Loucy (cell line): ENCODE measurements around the gene SEMA6D.

Source experiments
- H2AFZ ChIP-seq: fragments of 200-600 bp; sonication (generic); 2 replicates; pipeline ENCODE4 v1.6.0; 2016; ENCODE audit warnings: antibody characterized with exemption, mild to moderate bottlenecking, low read length, moderate library complexity
- H3F3A ChIP-seq: fragments of 200-600 bp; 2 replicates; pipeline ENCODE4 v1.6.0; 2016; ENCODE audit warnings: antibody characterized with exemption, low read depth, mild to moderate bottlenecking
- H3K27me3 ChIP-seq: fragments of 200-600 bp; sonication (generic); 2 replicates; pipeline ENCODE4 v1.6.1; 2014; ENCODE audit warnings: low read length, mild to moderate bottlenecking; ENCODE audit not compliant: insufficient read depth, poor library complexity, severe bottlenecking
- H3K36me3 ChIP-seq: fragments of 200-600 bp; sonication (generic); 2 replicates; pipeline ENCODE4 v1.6.1; 2016; ENCODE audit warnings: low read length; ENCODE audit not compliant: insufficient read depth
- H3K4me1 ChIP-seq: fragments of 200-600 bp; sonication (generic); 2 replicates; pipeline ENCODE4 v1.5.1; 2014; ENCODE audit warnings: low read length, mild to moderate bottlenecking; ENCODE audit not compliant: insufficient read depth, poor library complexity, severe bottlenecking
- H3K4me2 ChIP-seq: fragments of 200-600 bp; sonication (generic); 2 replicates; pipeline ENCODE4 v1.6.0; 2014; ENCODE audit warnings: antibody characterized with exemption, low read length, low read depth, mild to moderate bottlenecking; ENCODE audit not compliant: poor library complexity, severe bottlenecking
- H3K4me3 ChIP-seq: fragments of 200-600 bp; sonication (generic); 2 replicates; pipeline ENCODE4 v1.5.1; 2014; ENCODE audit warnings: low read length, mild to moderate bottlenecking, mixed read lengths; ENCODE audit not compliant: poor library complexity, severe bottlenecking
- H3K79me2 ChIP-seq: fragments of 200-600 bp; sonication (generic); 2 replicates; pipeline ENCODE4 v1.6.1; 2014; ENCODE audit warnings: low read length; ENCODE audit not compliant: insufficient read depth
- H3K9ac ChIP-seq: fragments of 200-600 bp; sonication (generic); 2 replicates; pipeline ENCODE4 v1.6.0; 2014; ENCODE audit warnings: mild to moderate bottlenecking, low read depth, low read length, moderate library complexity; ENCODE audit not compliant: poor library complexity, severe bottlenecking
- H3K9me2 ChIP-seq: fragments of 200-600 bp; sonication (generic); replicated peaks from 2 replicates; pipeline ENCODE4 v1.6.1; 2016; ENCODE audit warnings: low read depth, low read length, mixed read lengths
- H3K9me3 ChIP-seq: fragments of 200-600 bp; sonication (generic); 2 replicates; pipeline ENCODE4 v1.6.1; 2014; ENCODE audit warnings: mild to moderate bottlenecking, antibody characterized with exemption, low read length, low read depth; ENCODE audit not compliant: insufficient read depth
- H4K20me1 ChIP-seq: fragments of 200-600 bp; sonication (generic); 2 replicates; pipeline ENCODE4 v1.6.0; 2014; ENCODE audit warnings: antibody characterized with exemption, low read length, mild to moderate bottlenecking; ENCODE audit not compliant: insufficient read depth, poor library complexity, severe bottlenecking
- EZH2phosphoT487 ChIP-seq: fragments of 200-600 bp; IDR thresholded peaks from 2 replicates; pipeline ENCODE4 v1.6.1; 2018; ENCODE audit warnings: antibody characterized with exemption, mild to moderate bottlenecking, moderate library complexity, borderline replicate concordance
- TF ChIP-seq, protein P1 (sequence below): fragments of 200-600 bp; sonication (generic); conservative IDR thresholded peaks from 2 replicates; pipeline ENCODE4 v1.5.1; 2014; ENCODE audit warnings: mild to moderate bottlenecking, antibody characterized with exemption, low read length

The SEMA6D gene

DNA sequence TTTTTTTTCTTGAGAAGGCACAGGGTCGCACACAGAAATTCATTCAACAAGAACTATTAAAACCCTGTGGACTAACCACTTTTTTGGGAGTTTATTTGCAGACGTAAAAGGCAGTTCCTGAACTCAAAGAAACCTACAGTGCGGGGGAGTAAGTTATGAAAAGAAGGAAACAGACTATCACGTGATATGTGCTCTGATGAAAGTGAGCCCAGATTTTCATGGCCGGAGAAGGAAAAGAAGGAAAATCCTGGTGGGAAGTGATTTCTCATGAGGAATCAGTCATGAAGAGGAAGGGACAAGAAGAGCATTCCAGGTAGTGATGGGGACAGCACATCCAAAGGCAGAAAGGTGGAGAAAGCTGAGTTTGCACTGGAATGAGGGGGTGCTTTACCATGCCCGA is 26.1 kb downstream of the SEMA6D start:
- H2AFZ ChIP-seq = no peak overlapping the region
- H4K20me1 ChIP-seq = no peaks in the 10 kb centered on the region

DNA sequence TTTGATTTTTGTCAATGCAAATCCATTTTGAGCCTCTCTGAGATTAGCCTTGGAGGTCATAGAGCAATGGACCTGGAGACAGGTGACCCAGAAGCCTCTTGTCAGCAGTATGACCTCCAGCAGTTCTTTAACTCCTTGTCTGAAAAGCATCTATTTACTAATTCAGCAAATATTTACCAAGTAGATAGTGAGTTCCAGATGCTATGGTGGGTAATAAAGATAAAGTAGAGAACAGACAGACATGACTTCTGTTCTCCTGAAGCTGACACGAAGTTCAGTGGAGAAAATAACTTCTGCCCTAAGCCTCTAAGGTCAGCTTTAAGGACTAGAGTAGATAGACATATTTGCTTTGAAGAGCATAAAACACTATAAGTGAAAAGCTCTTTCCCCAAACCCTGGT is 26.6 kb downstream of the SEMA6D start:
- no peak overlapping the region for H3K4me2 ChIP-seq
- no peaks in the 10 kb centered on the region for H3K36me3 ChIP-seq
- no peaks in the 10 kb centered on the region for H3F3A ChIP-seq
- no peak overlapping the region for H3K4me3 ChIP-seq
- H3K27me3 ChIP-seq = no peaks in the 10 kb centered on the region
- H3K9ac ChIP-seq = no peak overlapping the region
- H3K79me2 ChIP-seq = no peaks in the 10 kb centered on the region
- no peak overlapping the region for H2AFZ ChIP-seq
- H3K4me1 ChIP-seq = no peaks in the 10 kb centered on the region
- H3K9me3 ChIP-seq = no peaks in the 10 kb centered on the region; the same call in 1 of the 2 replicates
- TF ChIP-seq EZH2phosphoT487 = no peak
- H4K20me1 ChIP-seq = no peaks in the 10 kb centered on the region
- no peaks in the 10 kb centered on the region for H3K9me2 ChIP-seq

More for the DNA sequence above, 26.1 kb downstream of the SEMA6D start:
- no peaks in the 10 kb centered on the region for H3K9me2 ChIP-seq
- H3K9me3 ChIP-seq = no peaks in the 10 kb centered on the region; the same call in 1 of the 2 replicates
- H3K4me1 ChIP-seq = no peaks in the 10 kb centered on the region
- no peak overlapping the region for H3K4me2 ChIP-seq
- H3K9ac ChIP-seq = no peak overlapping the region
- H3K4me3 ChIP-seq = no peak overlapping the region
- no peaks in the 10 kb centered on the region for H3K79me2 ChIP-seq
- H3F3A ChIP-seq = no peaks in the 10 kb centered on the region
- TF ChIP-seq, protein P1, sequence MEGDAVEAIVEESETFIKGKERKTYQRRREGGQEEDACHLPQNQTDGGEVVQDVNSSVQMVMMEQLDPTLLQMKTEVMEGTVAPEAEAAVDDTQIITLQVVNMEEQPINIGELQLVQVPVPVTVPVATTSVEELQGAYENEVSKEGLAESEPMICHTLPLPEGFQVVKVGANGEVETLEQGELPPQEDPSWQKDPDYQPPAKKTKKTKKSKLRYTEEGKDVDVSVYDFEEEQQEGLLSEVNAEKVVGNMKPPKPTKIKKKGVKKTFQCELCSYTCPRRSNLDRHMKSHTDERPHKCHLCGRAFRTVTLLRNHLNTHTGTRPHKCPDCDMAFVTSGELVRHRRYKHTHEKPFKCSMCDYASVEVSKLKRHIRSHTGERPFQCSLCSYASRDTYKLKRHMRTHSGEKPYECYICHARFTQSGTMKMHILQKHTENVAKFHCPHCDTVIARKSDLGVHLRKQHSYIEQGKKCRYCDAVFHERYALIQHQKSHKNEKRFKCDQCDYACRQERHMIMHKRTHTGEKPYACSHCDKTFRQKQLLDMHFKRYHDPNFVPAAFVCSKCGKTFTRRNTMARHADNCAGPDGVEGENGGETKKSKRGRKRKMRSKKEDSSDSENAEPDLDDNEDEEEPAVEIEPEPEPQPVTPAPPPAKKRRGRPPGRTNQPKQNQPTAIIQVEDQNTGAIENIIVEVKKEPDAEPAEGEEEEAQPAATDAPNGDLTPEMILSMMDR = no peak
- no peak for TF ChIP-seq EZH2phosphoT487
- no peaks in the 10 kb centered on the region for H3K27me3 ChIP-seq
- H3K36me3 ChIP-seq = no peaks in the 10 kb centered on the region

GRCh38 chr15:47744496-47744895 is 27.2 kb downstream of the SEMA6D start:
- no peak overlapping the region for H3K9ac ChIP-seq

GRCh38 chr15:47744973-47745372 is 27.7 kb downstream of the SEMA6D start:
- Histone ChIP-seq H3K36me3 (no peaks in the 10 kb centered on the region), H3K4me3 (no peak overlapping the region), H2AFZ (no peak overlapping the region), H3K27me3 (no peaks in the 10 kb centered on the region), H3K79me2 (no peaks in the 10 kb centered on the region), H3F3A (no peaks in the 10 kb centered on the region), H3K9me3 (no peaks in the 10 kb centered on the region; the same call in 1 of the 2 replicates), H3K9me2 (no peaks in the 10 kb centered on the region), H3K4me1 (no peaks in the 10 kb centered on the region), H3K9ac (no peak overlapping the region), H3K4me2 (no peak overlapping the region), H4K20me1 (no peaks in the 10 kb centered on the region)
- TF ChIP-seq, protein P1 = no peak
- no peak for TF ChIP-seq EZH2phosphoT487

More at GRCh38 chr15:47744496-47744895, 27.2 kb downstream of the SEMA6D start:
- Histone ChIP-seq H3K4me2 (no peak overlapping the region), H3K79me2 (no peaks in the 10 kb centered on the region), H4K20me1 (no peaks in the 10 kb centered on the region), H3F3A (no peaks in the 10 kb centered on the region), H3K27me3 (no peaks in the 10 kb centered on the region), H3K4me1 (no peaks in the 10 kb centered on the region), H3K9me2 (no peaks in the 10 kb centered on the region), H3K9me3 (no peaks in the 10 kb centered on the region; the same call in 1 of the 2 replicates), H3K4me3 (no peak overlapping the region), H2AFZ (no peak overlapping the region), H3K36me3 (no peaks in the 10 kb centered on the region)
- TF ChIP-seq EZH2phosphoT487 = no peak
- TF ChIP-seq, protein P1 = no peak
